Hypothalamus (tissue), 51 donors: Measurements from ENCODE around the gene PIGT.
"Not testable (repeated sequence)": the region's sequence is repeated elsewhere in the genome, so short reads cannot be mapped to it uniquely, and the experiment has no call there.

Source experiments
- DNase-seq, 51 donors: peaks; one replicate each; lab custom pipeline; 2025; lab: John Stamatoyannopoulos, UW

Gene PIGT

DNA sequence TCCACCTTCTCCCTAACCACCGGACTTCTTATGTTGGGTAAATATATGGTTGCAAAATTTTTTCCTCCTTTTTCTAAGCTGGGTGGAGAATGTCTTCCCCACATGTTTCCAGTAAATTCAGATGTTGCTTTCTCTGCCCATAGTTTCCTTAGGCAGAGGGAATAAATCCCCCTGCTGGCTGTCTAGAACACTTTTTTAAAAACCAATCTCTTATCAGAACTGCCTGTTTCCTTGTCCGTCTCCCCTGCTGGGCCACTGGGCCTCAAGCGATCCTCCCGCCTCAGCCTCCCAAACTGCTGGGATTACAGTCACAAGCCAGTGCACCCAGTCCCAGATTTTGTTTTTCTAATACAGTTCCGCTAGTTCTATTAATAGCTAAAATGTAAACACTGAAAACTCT lies 43.7 kb downstream of the PIGT start:
- no peak for DNase-seq

DNA sequence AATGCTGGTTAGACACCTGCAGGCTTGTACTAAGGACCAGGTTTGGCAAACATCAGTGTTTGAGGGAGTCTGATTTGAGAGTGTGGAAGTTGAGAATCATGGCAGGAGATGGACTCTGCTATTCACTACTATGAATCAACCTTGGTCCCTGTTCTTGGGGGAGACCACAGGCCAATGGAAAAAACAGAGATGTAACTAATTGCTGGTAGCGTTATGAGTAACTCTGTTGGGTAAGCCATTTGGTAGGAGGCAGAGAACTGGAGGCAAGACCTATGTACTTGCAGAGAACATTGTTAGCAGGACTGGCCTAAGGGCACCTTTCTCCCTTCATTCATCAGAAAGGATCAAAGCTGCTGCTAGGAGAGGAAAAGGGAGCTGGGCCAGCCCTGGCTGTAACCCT lies 45.3 kb downstream of the PIGT start:
- no peak for DNase-seq

DNA sequence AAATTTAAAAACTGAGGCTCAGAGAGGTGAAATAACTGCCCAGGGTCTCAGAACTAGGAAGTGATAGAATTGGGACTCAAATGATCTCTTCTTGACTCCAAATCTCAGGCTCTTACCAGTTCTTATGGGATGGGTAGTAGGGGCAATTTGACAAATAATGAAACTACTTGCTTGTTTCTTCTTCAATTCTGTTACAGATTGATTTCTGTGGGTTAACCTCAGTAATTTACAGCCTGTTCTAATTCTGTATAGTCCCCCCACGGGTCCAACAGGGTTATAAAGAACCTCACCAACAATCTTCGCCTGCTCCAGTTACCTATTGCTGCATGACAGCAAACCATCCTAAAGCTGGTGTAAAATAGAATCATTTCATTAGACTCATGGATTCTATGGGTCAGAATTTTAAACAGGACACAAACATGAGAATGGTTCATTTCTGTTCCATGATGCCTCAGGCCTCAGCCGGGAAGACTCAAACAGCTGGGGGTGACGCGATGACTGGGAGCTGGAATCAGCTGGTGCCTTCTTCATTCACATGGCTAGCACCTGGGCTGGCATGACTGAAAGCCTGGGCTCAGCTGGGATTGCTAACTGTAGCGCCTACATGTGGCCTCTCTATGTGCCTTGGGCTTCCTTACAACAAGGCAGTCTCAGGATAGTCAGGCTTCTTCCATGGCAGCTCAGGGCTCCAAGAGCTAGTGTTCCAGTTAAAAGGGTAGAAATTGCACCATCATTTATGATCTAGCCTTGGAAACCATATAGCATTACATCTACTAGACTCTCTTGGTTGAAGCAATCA lies 47.0 kb downstream of the PIGT start:
- DNase-seq, result no peak

DNA sequence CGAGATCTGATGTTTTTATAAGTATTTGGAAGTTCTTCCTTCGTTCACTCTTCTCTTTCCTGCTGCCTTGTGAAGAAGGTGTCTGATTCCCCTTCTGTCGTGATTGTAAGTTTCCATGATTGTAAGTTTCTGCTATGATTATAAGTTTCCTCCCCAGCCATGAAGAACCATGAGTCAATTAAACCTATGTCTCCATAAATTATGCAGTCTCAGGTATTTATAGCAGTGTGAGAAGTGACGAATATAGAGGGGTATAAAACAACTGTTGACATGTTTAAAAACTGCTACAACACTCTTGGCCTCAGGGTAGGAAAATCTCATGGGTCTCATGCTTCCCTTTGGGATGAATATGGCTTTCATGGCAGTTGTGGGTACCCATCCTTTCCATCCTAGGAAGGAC lies 47.8 kb downstream of the PIGT start:
- DNase-seq, result no peak

DNA sequence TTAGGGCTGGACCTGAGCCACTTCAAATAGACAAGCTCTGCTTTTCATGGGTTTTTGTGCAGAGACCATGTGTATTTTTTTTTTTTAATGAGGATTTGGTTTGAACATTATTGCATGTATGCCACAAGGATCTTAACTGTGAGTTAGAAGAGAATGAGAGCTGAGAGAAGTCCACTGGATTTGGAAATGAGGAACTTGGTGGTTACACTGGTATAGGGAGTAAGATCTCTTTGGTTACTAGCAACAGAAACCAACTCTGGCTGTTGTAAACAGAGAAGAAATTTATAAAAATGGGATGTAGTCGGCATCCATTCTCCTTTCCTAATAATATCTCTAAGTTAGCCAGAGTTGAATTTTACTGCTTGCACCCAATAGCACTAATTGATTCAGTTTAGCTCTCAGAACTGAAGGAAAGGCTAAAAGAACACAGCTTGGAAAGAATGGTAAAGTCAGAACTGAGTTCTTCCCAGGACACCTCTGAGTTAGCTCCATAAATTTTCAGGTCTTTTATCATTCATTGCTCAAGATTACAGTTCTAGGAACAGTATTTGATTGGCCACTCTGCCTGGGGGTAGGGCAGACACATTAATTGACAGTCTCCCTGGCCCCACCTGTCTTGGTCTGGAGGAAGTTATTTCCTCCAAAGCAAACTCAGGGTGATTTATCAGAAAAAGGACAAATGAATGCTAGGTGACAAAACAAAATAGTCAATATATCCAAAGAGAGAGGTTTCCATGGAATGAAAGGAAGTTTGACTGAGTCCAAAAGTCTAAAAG lies 49.7 kb downstream of the PIGT start:
- DNase-seq, result no peak

DNA sequence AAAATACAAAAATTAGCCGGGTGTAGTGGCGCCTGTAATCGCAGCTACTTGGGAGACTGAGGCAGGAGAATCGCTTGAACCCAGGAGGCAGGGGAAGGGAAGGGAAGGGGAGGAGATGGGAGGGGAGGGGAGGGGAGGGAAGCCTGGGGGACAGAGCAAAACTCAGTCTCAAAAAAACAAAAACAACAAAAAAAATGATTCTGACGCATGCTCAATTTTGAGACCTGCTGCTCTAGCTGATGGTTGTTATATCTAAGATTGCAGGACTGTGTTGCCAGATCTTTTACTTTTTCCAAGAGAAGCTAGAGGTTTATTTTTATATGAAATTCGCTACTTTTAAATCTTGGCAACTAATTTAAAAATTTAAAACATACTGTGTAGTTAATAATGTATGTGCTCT lies 51.2 kb downstream of the PIGT start:
- no peak for DNase-seq

DNA sequence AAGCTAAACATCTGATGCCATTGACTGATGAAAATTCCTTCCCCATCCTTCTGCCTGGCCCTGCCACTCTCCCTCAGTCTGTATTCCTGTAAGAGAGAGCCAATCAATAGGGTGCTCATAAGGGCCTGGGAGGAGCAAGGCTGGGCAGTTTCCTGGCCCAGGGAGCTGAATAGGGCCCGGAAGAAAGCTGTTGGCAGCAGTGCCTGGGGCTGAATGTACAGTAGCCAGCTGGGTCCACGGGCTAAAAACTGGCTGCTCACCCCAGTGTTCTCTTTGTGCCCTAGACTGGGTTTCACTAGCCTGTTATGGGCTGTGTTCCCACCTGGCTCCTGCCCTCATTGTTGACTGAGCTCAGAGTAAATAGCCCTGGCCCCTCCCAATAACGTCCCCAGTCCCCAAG lies 51.9 kb downstream of the PIGT start:
- DNase-seq, result peak in 20 of 51 donors; percentile 3 to 44 (median 22)

DNA sequence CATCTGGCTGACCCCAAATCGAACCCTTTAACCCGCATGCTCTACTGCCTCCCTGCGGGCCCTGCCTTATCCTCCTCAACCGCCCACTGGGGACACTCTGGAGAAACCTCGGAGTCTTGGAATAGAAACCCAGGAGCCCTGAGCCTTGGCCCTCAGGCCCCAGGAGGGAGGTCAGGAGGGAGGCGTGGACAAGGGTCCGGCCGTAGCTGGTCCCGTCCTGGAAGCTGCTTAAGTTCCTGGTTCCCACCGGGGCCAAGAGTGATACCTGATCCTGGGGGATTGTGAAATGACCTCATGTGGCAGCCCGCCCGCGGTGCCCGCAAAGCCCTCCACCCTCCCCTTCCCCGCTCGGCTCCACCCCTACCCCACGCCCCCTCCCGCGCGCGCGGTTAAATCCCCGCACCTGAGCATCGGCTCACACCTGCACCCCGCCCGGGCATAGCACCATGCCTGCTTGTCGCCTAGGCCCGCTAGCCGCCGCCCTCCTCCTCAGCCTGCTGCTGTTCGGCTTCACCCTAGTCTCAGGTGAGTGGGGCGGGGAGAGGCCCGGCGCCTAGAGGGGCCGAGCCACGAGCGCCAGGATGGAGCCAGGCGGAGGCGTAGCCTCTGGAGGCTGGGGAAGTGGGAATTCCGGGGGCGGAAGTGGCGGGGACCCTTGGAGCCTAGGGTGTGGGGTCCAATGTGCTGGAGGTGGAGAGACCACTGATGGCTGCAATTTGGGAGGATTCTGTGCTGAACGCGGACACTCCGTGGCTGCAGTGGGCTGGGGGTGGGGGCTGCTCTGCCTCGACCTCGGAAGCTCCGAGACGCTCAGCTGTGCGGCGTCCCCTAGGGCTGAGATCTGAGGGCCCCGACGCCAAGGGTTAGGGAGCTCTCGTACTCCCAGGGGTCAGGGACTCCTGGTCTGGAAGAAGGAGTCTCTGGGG lies 53.7 kb downstream of the PIGT start, which contains the start of gene WFDC2:
Gene WFDC2 (plus strand): TSS at position 418 of the 926 bp plus-strand sequence. CDS start 29 bp downstream, at position 447.
- DNase-seq, result no peak

DNA sequence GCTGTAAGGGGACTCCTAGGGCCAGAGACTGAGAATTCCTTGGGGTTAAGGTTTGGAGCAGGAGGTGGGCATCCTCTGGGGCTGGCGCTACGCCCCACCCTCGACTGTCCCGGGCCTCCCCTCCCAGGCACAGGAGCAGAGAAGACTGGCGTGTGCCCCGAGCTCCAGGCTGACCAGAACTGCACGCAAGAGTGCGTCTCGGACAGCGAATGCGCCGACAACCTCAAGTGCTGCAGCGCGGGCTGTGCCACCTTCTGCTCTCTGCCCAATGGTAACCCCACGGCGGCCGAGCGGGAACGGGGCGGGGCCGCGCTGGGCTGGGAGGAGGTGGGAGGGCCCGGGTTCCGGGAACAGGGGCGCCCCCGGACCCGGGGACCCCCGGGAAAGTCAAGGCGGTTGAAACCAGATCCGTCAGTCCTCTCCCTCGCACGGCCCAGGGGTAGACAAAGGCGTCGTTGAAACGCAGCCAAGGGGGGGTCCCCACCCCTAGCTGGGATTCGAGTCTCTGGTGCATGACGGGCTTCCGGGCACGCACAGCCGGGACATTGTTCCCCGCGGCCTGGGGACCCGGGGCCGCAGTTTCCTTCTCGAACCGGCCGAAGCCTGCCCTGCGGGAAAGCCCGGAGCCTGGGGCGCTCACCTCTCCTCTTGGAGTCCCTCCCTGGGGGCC lies 54.5 kb downstream of the PIGT start:
- DNase-seq, result peak in 34 of 51 donors; percentile 8 to 74 (median 41)

DNA sequence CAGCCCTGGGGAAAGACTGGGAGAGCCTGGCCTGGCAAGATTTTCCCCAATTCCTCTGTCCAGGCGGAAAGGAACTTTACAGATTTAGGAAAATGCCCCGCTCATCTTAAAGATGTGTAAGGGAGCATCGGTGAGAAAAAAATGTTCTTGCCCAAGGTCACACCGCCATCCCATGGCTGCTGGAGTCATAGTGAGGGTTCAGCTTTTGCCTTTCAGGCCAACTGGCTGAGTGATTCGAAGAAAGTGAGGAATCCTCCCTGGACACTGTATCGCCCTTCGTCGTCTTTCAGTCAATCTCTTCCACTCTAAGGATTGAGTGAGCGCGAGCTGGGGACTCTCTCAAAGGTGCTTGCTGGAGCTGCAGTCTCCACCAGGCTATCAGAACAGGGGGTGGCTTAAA lies 55.0 kb downstream of the PIGT start:
- DNase-seq, result peak in 6 of 51 donors; percentile 11 to 51 (median 32)

DNA sequence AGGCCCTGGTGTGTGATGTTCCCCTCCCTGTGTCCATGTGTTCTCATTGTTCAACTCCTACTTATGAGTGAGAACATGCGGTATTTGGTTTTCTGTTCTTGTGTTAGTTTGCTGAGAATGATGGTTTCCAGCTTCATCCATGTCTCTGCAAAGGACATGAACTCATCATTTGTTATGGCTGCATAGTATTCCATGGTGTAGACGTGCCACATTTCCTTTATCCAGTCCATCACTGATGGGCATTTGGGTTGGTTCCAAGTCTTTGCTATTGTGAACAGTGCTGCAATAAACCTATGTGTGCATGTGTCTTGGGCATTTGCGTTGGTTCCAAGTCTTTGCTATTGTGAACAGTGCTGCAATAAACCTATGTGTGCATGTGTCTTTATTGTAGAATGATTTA lies 56.3 kb downstream of the PIGT start:
- not testable (repeated sequence) for DNase-seq
